ENCODE data around the gene EXOC3.

Gene EXOC3

DNA sequence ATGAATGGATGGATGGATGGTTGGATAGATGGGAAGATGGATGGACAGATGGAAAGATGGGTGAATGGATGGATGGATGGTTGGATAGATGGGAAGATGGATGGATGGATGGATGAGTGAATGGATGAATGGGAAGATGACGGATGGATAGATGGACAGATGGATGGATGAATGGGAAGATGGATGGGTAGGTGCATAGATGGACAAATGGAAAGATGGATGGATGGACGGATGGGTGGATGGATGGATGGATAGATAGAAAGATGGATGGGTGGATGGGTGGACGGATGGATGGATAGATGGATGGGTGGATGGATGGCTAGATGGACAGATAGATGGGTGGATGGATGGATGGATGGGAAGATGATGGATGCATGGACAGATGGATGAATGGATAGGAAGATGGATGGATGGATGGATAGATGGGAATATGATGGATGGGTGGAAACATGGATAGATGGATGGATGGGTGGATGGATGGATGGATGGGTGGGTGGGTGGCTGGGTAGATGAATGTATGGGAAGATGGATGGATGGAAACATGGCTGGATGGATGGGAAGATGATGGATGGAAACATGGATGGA is 16.5 kb upstream of the EXOC3 start:
- DNase-seq (ENCODE audit: low read depth): no peak

- no peak for DNase-seq (ENCODE audit: low read depth)
These were observed 15.4 kb upstream of the EXOC3 start for GRCh38 chr5:427415-428087.

DNA sequence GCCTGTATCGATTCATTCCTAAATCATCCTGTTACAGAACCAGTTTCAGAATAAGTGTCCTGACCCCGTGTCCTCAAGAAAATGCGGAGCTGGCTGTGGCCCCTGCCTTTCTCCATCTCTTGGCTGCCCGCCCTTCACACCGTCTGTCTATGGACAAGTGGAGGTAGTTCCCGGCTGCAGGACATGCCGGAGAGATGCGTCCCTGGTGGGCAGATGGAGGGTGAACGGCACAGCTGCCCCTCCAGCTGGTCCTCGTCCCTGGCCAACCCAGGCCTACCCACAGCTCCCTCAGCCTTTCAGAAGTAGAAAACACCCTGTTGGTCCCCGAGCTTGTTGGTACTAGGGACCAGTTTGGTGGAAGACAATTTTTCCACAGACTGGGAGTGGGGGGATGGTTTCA is 14.8 kb upstream of the EXOC3 start:
- DNase-seq (ENCODE audit: low read depth): no peak

GRCh38 chr5:428754-429452 is 14.1 kb upstream of the EXOC3 start:
- no peak for DNase-seq (ENCODE audit: low read depth)

DNA sequence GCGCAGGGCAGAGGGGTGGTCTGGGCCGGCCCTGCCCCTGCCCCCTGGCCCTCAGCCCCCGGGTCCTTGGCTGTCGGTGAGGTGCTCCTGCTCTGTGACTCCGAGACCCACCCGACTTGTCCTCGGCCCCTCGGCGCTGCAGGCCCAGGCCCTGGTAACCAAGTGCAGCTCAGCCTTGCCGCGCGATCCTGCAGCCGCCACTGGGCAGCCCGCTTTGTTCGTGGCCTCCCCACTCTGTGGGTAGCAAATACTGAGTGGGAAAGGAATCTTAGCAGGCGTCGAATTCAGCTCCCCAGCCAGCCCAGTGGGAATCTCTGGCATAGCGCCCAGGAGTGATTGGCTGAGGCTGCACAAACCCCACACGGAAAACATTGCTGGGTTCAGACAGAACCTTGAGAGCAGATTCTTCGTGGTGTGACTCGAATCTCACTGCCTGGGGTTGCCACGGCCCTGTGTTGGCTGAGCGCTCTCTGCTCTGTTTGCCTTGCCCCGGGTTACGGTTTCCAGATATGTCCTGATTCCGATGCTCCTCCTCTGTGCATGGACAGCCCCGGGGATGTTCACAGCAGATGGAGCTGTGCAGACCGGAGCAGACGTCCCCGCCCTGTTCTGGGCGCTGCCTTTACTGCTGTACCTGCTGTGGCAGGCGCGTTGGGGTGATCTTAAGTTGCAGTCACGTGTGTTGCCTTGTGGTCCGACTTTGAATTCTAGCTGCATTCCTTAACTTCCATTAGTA is 13.4 kb upstream of the EXOC3 start:
- DNase-seq (ENCODE audit: low read depth): no peak

GRCh38 chr5:430214-430925 is 12.6 kb upstream of the EXOC3 start:
- no peak for DNase-seq (ENCODE audit: low read depth)

- DNase-seq (ENCODE audit: low read depth): no peak
These were observed 11.8 kb upstream of the EXOC3 start for GRCh38 chr5:431001-431710.

GRCh38 chr5:431711-432050 is 11.3 kb upstream of the EXOC3 start:
- no peak for DNase-seq (ENCODE audit: low read depth)

DNA sequence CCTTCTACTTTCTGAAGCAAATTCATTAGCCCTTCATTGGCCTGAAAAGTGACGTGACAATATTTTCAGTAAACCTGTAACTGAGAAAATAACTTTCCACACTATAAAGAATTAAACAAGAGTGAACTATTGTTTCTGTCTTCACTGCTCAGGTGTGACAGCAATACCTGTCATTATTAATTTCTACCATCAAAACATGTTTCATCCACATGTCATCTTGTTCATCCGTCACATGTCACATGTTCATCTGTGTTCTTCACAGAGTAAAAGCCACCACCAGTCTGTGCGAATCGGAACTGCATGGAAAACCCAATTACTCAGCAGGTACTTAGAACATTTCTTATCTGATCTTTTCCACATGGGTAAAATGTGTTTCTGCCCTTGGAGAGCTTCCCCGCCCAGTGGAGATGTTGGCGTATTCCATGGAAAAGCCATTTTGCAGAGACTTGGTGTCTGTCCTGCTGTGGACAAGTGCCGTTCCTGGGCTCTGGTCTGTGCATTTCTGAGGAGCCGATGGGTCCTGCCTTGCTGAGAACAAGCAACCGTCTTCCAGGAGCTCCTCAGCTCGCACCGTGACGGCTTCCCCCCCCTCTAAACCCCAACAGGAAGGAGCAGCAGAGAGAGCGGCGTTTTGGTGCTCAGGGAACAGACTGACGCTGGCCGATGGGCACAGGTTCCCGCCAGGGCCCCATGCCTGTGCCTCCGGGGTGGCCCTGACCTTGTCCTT is 10.6 kb upstream of the EXOC3 start:
- no peak for DNase-seq (ENCODE audit: low read depth)

- DNase-seq (ENCODE audit: low read depth): no peak
These were observed 9.8 kb upstream of the EXOC3 start for GRCh38 chr5:432928-433791.

DNA sequence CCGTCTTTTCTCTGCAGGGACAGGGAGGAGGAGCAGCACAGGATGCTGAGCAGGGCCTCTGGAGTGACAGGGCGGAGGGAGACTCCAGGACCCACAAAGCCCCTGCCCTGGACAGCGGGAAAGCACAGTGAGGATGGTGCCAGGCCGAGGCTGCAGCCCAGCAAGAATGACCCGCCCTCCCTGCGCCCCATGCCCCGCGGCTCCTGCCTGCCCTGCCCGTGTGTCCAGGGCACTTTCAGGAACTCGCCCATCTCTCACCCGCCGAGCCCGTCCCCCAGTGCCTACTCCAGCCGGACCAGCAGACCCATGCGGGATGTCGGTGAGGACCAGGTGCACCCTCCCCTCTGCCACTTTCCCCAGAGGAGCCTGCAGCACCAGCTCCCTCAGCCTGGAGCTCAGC is 9.1 kb upstream of the EXOC3 start:
- no peak for DNase-seq (ENCODE audit: low read depth)

- no peak for DNase-seq (ENCODE audit: low read depth)
These were observed 8.4 kb upstream of the EXOC3 start for GRCh38 chr5:434443-435146.

- DNase-seq (ENCODE audit: low read depth): no peak
These were observed 7.7 kb upstream of the EXOC3 start for GRCh38 chr5:435156-435790.

DNA sequence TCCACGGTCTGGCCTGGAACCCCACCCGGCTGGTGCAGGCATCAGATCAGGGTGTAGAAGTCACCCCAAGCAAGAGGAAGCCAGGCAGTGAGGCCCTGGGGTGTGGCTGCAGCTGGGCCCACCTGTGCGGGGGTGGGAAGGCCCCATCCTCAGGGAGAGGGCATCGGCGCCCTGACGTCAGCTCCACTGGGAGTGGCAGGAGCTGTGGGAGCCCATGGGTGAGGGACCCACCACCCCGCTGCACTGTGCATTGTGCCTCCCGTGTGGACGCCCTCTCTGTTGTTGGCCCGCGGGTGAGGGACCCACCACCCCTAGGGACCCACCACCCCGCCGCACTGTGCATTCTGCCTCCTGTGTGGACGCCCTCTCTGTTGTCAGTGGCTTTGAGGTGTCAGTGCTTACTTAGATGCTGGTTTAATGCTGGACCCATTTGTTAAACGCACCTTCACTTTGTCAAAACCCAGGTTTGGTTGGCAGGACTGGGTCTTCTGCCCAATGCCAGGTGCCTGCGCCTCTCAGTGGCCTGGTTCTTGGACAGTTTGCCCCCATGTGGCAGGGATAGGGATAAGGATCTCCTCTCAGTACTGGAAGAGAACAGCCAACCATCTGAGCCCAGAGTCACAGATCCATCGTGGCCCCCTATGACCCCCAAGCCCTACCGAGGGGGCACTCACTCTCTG is 6.9 kb upstream of the EXOC3 start:
- no peak for DNase-seq (ENCODE audit: low read depth)

- no peak for DNase-seq (ENCODE audit: low read depth)
These were observed 6.4 kb upstream of the EXOC3 start for GRCh38 chr5:436641-436975.

DNA sequence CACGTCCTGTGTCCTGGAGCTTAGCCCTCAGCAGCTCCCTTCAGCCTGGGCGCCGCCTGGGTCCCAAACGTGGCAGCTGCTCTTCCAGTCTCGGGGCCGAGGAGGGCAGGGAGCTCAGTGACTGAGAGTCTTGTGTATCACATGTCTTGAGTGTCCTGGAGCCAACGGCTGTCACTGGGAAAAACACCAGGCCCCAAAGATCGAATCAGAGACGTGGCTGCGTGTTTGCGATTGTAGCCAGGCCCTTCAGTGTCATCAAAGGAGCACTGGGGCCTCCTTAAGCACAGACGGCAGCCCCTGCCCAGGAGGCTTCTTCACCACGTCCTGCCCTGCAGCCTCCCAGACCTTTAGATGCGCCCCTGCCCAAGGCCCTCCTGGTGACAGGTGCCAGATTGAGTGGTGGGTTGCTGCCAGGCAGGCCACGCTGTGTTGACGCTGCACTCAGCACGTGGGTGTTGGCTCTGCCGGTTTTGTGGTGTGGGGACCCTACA is 5.7 kb upstream of the EXOC3 start:
- DNase-seq (ENCODE audit: low read depth): no peak

- no peak for DNase-seq (ENCODE audit: low read depth)
These were observed 4.4 kb upstream of the EXOC3 start for GRCh38 chr5:438481-438981.

GRCh38 chr5:439181-439580 is 3.8 kb upstream of the EXOC3 start:
- DNase-seq (ENCODE audit: low read depth): no peak
